ENCODE results near the gene LCN1.

DNA sequence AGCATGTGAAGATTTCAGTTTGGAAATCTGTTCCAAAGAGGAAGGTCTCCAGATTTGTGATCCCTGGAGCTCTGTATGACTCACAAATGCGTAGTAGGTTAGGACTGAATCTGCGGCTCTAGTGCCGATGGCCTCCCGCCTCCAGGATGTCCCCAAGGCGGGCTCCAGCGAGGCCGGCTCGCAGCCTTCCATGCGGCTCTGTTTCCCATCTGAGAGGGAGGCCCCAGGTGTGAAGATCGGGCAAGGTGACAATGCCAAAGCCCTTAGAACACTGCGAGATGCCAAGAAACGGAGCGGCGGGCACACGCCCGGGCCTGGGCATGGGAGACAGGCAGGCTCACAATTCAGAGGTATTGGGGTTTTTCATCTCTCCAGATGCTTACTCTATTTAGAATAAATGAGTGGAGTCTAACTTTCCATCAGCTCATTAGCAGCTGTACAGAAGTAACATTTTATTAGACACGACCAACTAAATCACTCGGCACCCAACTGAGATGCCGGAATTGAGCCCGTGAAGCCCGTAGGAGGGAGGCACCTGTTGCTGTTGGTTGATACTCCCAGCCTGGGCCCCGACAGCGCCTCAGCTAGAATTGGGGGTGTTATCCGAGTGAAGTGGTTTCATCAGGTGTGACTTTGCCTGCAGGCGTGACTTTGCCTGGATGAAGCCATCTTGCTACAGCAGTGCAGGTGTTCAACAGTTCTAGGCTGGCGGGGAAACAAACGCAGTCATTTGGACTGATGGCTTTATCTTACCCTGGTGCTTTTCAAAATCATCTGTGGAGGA, 28.2 kb upstream of the LCN1 start:
- TF ChIP-seq CTCF (IDR thresholded peaks at IDR 0.05; ENCODE audit: insufficient read depth, low read length, poor library complexity, severe bottlenecking) (no peak), EZH2phosphoT487 (conservative IDR thresholded peaks at IDR 0.05; ENCODE audit: low read length) (no peak)

Data from SU-DHL-6 (cell line).